Peyer's patch (tissue), 4 donors: Measurements from ENCODE around the gene RHO. TPM values are rescaled to one million over a fixed set of nuclear protein-coding genes. Genes with fewer than 3 reads are reported as not detected.

ENCODE experiments used
- DNase-seq, 3 donors: peaks; one replicate each; pipeline ENCODE4 v3.0.0-alpha.2; 2017 to 2019
- H3K27ac ChIP-seq, 4 donors: fragments of 200-600 bp; sonication (generic); one replicate each; pipeline ENCODE4 v1.5.1; 2016 to 2019
- H3K27me3 ChIP-seq, 2 donors: fragments of 200-600 bp; sonication (generic); one replicate each; pipeline ENCODE4 v1.5.1; 2019
- H3K36me3 ChIP-seq, 3 donors: fragments of 200-600 bp; sonication (generic); one replicate each; pipeline ENCODE4 v1.5.1; 2016 to 2019
- H3K4me1 ChIP-seq, 4 donors: fragments of 200-600 bp; sonication (generic); one replicate each; pipeline ENCODE4 v1.5.1; 2016 to 2019
- H3K4me3 ChIP-seq, 4 donors: fragments of 200-600 bp; sonication (generic); 1 replicate in 3 of 4; 2 replicates in 1 of 4; pipeline ENCODE4 v1.5.1; 2016 to 2019; ENCODE audit warnings: mild to moderate bottlenecking in 1 of 4
- H3K9me3 ChIP-seq, 4 donors: fragments of 200-600 bp; sonication (generic); one replicate each; pipeline ENCODE4 v1.5.1; 2016 to 2019; ENCODE audit warnings: mild to moderate bottlenecking in 1 of 4
- POLR2A ChIP-seq, 2 donors: fragments of 450-650 bp; IDR thresholded peaks; one replicate each; pipeline ENCODE4 v1.5.1; 2017; ENCODE audit warnings: antibody characterized with exemption in 2 of 2, mild to moderate bottlenecking in 2 of 2, moderate library complexity in 2 of 2
- total RNA-seq, 4 donors: library from RNA; depleted of rRNA; stranded (reverse); fragments of >200 nt; gene quantifications; one replicate each; pipeline ENCODE4 v1.1.0, GENCODE V29; 2016
- TF ChIP-seq, protein P1 (sequence below), 6 experiments: fragments of 450-650 bp in 4 of 6; fragments of 200-600 bp in 2 of 6; sonication (generic) in 1 of 6; IDR thresholded peaks; one replicate each; pipeline ENCODE4 v1.5.1; 2017 to 2019; ENCODE audit warnings: antibody characterized with exemption in 6 of 6, mild to moderate bottlenecking in 3 of 6, moderate library complexity in 1 of 6

Gene RHO
- total RNA-seq, 4 donors from 2014 or later: not detected

GRCh38 chr3:129522953-129523352 lies 5.5 kb upstream of the RHO start:
- no peak for DNase-seq
- Histone ChIP-seq H3K27ac (no peak overlapping the region), H3K36me3 (no peaks in the 10 kb centered on the region), H3K4me3 (no peak overlapping the region), H3K4me1 (peaks cover 0 to 4% (median 0%) of the 10 kb centered on the region in 4 donors), H3K27me3 (no peaks in the 10 kb centered on the region), H3K9me3 (no peaks in the 10 kb centered on the region)
- TF ChIP-seq, protein P1, sequence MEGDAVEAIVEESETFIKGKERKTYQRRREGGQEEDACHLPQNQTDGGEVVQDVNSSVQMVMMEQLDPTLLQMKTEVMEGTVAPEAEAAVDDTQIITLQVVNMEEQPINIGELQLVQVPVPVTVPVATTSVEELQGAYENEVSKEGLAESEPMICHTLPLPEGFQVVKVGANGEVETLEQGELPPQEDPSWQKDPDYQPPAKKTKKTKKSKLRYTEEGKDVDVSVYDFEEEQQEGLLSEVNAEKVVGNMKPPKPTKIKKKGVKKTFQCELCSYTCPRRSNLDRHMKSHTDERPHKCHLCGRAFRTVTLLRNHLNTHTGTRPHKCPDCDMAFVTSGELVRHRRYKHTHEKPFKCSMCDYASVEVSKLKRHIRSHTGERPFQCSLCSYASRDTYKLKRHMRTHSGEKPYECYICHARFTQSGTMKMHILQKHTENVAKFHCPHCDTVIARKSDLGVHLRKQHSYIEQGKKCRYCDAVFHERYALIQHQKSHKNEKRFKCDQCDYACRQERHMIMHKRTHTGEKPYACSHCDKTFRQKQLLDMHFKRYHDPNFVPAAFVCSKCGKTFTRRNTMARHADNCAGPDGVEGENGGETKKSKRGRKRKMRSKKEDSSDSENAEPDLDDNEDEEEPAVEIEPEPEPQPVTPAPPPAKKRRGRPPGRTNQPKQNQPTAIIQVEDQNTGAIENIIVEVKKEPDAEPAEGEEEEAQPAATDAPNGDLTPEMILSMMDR (IDR thresholded peaks at IDR 0.05): no peak
- TF ChIP-seq POLR2A (IDR thresholded peaks at IDR 0.05): no peak

- no peak overlapping the region for H3K27ac ChIP-seq
- TF ChIP-seq, protein P1 (IDR thresholded peaks at IDR 0.05): no peak
- no peak for TF ChIP-seq POLR2A (IDR thresholded peaks at IDR 0.05)
Measured at GRCh38 chr3:129524081-129524480, 4.4 kb upstream of the RHO start.

GRCh38 chr3:129525341-129525968 lies 3.0 kb upstream of the RHO start:
- no peak overlapping the region for H3K4me3 ChIP-seq
- H3K4me1 ChIP-seq: peaks cover 0 to 4% (median 0%) of the 10 kb centered on the region in 4 donors
- no peaks in the 10 kb centered on the region for H3K27me3 ChIP-seq
- H3K36me3 ChIP-seq: no peaks in the 10 kb centered on the region
- DNase-seq: no peak
- peak overlapping the region in 1 of 4 donors; percentile 38 for H3K27ac ChIP-seq
- H3K9me3 ChIP-seq: no peaks in the 10 kb centered on the region
- TF ChIP-seq, protein P1 (IDR thresholded peaks at IDR 0.05): no peak
- TF ChIP-seq POLR2A (IDR thresholded peaks at IDR 0.05): no peak

More at GRCh38 chr3:129524081-129524480, 4.4 kb upstream of the RHO start:
- H3K4me3 ChIP-seq: no peak overlapping the region
- H3K4me1 ChIP-seq: peaks cover 0 to 4% (median 0%) of the 10 kb centered on the region in 4 donors
- no peaks in the 10 kb centered on the region for H3K27me3 ChIP-seq
- no peaks in the 10 kb centered on the region for H3K36me3 ChIP-seq
- no peak for DNase-seq
- H3K9me3 ChIP-seq: no peaks in the 10 kb centered on the region

GRCh38 chr3:129526121-129526900 lies 2.1 kb upstream of the RHO start:
- DNase-seq: peak in 2 of 3 donors; percentile 40 to 55
- TF ChIP-seq POLR2A (IDR thresholded peaks at IDR 0.05): no peak
- TF ChIP-seq, protein P1 (IDR thresholded peaks at IDR 0.05): no peak

GRCh38 chr3:129527262-129527661 lies 1.2 kb upstream of the RHO start:
- Histone ChIP-seq H3K36me3 (no peaks in the 10 kb centered on the region), H3K9me3 (no peaks in the 10 kb centered on the region), H3K4me1 (peaks cover 0 to 4% (median 0%) of the 10 kb centered on the region in 4 donors), H3K4me3 (no peak overlapping the region), H3K27me3 (no peaks in the 10 kb centered on the region), H3K27ac (no peak overlapping the region)
- TF ChIP-seq, protein P1 (IDR thresholded peaks at IDR 0.05): no peak
- TF ChIP-seq POLR2A (IDR thresholded peaks at IDR 0.05): no peak
- DNase-seq: no peak

More at GRCh38 chr3:129526121-129526900, 2.1 kb upstream of the RHO start:
- Histone ChIP-seq H3K27ac (peak overlapping the region in 1 of 4 donors; percentile 38), H3K27me3 (no peaks in the 10 kb centered on the region), H3K4me3 (no peak overlapping the region), H3K9me3 (no peaks in the 10 kb centered on the region), H3K36me3 (no peaks in the 10 kb centered on the region), H3K4me1 (peaks cover 0 to 4% (median 0%) of the 10 kb centered on the region in 4 donors)
